AG10803 (cell line): ENCODE data around the gene CDK15.
"Not testable (repeated sequence)": the region's sequence is repeated elsewhere in the genome, so short reads cannot be mapped to it uniquely, and the experiment has no call there.

Experiments
- DNase-seq: peaks from one replicate; pipeline ENCODE4 v3.0.0; 2010; ENCODE audit warnings: low read depth
- H3K4me3 ChIP-seq: 2 replicates; pipeline ENCODE4 v1.5.1; 2011; ENCODE audit warnings: mild to moderate bottlenecking, low read length, control low read depth
- TF ChIP-seq, protein P1 (sequence below): conservative IDR thresholded peaks from 2 replicates; pipeline ENCODE4 v1.5.1; 2011; ENCODE audit warnings: mild to moderate bottlenecking, low read length, control low read depth, inconsistent platforms

Gene CDK15

DNA sequence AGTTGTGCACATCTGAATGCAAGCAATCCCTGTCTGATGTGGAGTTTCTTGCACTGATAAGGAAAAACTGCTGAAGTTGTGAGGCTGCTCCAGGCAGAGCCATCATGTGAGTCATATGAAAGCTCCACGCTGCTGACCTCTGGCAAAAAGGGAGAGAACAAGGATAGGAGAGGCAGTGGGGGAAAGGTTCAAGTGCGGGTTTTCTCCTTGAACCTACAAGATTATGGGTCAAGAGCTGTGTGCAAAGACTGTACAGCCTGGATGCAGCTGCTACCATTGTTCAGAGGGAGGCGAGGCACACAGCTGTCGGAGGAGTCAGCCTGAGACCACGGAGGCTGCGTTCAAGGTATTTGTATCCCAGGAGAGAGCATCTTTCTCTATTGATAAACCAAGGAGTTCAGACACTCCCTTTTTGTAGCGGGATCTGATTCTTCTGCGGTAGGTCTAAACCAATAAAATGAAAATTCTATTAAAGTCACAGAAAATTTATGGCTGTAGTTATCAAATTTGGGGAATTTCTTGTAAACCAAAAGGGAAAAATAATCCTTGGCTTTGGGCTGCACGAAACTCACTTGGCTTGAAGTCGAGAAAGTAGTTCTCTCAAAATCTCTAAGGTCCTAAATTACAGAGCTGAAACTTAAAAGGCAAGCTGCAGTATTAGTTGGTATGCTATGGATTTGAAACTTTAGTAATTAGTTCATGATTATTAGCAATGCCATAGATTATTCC is at the start of gene CDK15:
TSS of gene CDK15 (plus strand) at position 96 of the 729 bp plus-strand sequence. CDS start at position 224, 128 bp downstream.
- peak; percentile 39 for DNase-seq
- H3K4me3 ChIP-seq: peak within 1 kb of the TSS; percentile 42

DNA sequence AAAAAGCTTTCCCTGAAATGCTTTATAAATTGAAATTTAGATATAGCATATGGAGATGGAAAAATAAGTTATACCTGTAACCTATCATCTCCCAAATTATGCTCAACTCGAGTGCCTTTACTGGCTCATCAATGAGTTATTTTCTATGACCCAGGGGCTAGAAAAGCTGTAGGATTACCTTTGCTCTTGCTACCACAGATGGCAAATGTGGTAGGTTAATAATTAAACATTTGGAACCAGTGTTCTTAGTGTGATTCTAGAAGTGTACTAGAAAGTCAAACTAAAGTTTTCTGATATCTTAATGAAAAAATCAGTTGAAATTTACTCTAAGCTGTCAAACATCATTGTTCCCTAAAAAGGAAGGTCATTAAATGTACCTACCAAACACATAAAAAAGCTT is 48.1 kb upstream of the CDK15 start:
- DNase-seq: no peak

More for the DNA sequence above, at the start of gene CDK15:
- TF ChIP-seq, protein P1, sequence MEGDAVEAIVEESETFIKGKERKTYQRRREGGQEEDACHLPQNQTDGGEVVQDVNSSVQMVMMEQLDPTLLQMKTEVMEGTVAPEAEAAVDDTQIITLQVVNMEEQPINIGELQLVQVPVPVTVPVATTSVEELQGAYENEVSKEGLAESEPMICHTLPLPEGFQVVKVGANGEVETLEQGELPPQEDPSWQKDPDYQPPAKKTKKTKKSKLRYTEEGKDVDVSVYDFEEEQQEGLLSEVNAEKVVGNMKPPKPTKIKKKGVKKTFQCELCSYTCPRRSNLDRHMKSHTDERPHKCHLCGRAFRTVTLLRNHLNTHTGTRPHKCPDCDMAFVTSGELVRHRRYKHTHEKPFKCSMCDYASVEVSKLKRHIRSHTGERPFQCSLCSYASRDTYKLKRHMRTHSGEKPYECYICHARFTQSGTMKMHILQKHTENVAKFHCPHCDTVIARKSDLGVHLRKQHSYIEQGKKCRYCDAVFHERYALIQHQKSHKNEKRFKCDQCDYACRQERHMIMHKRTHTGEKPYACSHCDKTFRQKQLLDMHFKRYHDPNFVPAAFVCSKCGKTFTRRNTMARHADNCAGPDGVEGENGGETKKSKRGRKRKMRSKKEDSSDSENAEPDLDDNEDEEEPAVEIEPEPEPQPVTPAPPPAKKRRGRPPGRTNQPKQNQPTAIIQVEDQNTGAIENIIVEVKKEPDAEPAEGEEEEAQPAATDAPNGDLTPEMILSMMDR: no peak

GRCh38 chr2:201758873-201759272 is 47.5 kb upstream of the CDK15 start:
- TF ChIP-seq, protein P1: no peak
- DNase-seq: no peak

More for the DNA sequence above, 48.1 kb upstream of the CDK15 start:
- TF ChIP-seq, protein P1: no peak
- no peak overlapping the region for H3K4me3 ChIP-seq

GRCh38 chr2:201759567-201759966 is 46.8 kb upstream of the CDK15 start:
- H3K4me3 ChIP-seq: no peak overlapping the region
- TF ChIP-seq, protein P1: no peak
- DNase-seq: no peak

More at GRCh38 chr2:201758873-201759272, 47.5 kb upstream of the CDK15 start:
- H3K4me3 ChIP-seq: no peak overlapping the region

DNA sequence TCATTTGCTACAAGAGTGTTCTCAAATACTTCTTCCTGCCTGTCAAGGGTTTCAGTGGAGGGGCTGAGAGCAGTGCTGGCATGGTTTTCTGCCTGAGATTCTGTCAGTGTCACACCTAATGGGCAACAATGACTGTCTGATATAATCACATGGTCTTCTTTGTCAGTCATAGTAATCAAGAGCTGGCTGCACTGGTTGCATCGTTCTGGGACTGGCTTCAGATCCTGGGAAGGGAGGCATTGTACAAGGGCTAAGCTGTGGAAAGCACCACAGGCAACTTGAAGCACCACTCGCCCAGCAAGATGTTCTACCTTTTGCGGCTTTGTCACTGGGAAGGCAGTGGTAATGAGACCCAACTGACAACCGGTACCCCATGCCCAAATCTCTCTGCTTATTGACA is 45.2 kb upstream of the CDK15 start:
- TF ChIP-seq, protein P1: no peak
- no peak overlapping the region for H3K4me3 ChIP-seq
- no peak for DNase-seq

- not testable (repeated sequence) for H3K4me3 ChIP-seq, DNase-seq
Measured at GRCh38 chr2:201764469-201764868, 41.9 kb upstream of the CDK15 start.

- DNase-seq: no peak
- TF ChIP-seq, protein P1: no peak
- no peak overlapping the region for H3K4me3 ChIP-seq
Measured at GRCh38 chr2:201765799-201766198, 40.5 kb upstream of the CDK15 start.

- TF ChIP-seq, protein P1: no peak
- H3K4me3 ChIP-seq: no peak overlapping the region
- DNase-seq: peak; percentile 75
Measured at GRCh38 chr2:201768918-201769317, 37.4 kb upstream of the CDK15 start.
